Measurements from ENCODE around the gene HEY2. TPM values are rescaled to one million over a fixed set of nuclear protein-coding genes. Genes with fewer than 3 reads are reported as not detected.

The HEY2 gene
- total and polyA plus RNA-seq, 2 of the 8 experiments (the other 6 are each of a cell fraction or from before 2014, with no cell fraction given): 9.1 to 16.2 TPM

- peak overlapping the region in 1 of 4 experiments; percentile 30; a peak in 1 of 8 replicates for H3K4me3 ChIP-seq (ENCODE audit: extremely low read depth in 1 of 4, insufficient read depth in 2 of 4, low read depth in 3 of 4, low read length in 4 of 4)
- FAIRE-seq (no peak), DNase-seq (ENCODE audit: low read depth in 1 of 2, low spot score in 2 of 2) (no peak)
- H2BK120ac ChIP-seq (replicated peaks; ENCODE audit: low read depth, low read length): peak overlapping the region; percentile 36
- no peak overlapping the region for H3K9ac ChIP-seq (replicated peaks in 1 of 4; ENCODE audit: extremely low read depth in 1 of 4, low read depth in 3 of 4, low read length in 3 of 4)
- no peak overlapping the region for H3K56ac ChIP-seq (replicated peaks; ENCODE audit: insufficient read length, low read depth, low read length)
- peaks cover 0 to 6% (median 4%) of the 10 kb centered on the region in 4 experiments; a peak in 5 of 7 replicates for H3K4me1 ChIP-seq (replicated peaks in 1 of 4; ENCODE audit: control insufficient read depth in 3 of 4, insufficient read depth in 4 of 4, low read length in 3 of 4)
- H3K4me2 ChIP-seq (ENCODE audit: insufficient read depth in 1 of 2, low read depth in 2 of 2, low read length in 2 of 2): peak overlapping the region; percentile 14 to 66; a peak in 2 of 4 replicates
- H3K4ac ChIP-seq (replicated peaks; ENCODE audit: insufficient read length, low read depth, low read length): no peak overlapping the region
- no peaks in the 10 kb centered on the region for H3K27me3 ChIP-seq (replicated peaks in 1 of 4; ENCODE audit: control insufficient read depth in 3 of 4, extremely low read depth in 1 of 4, insufficient read depth in 3 of 4, low read length in 3 of 4)
- H3K79me2 ChIP-seq (ENCODE audit: control insufficient read depth in 1 of 2, insufficient read depth in 2 of 2, low read length in 2 of 2): peaks cover 0 to 44% of the 10 kb centered on the region in 2 experiments; a peak in 2 of 4 replicates
- H3K23me2 ChIP-seq (ENCODE audit: low read depth, low read length): no peaks in the 10 kb centered on the region
- no peak overlapping the region for H4K8ac ChIP-seq (ENCODE audit: extremely low read depth, insufficient read depth, low read length)
- no peak overlapping the region for H2AK5ac ChIP-seq (ENCODE audit: low read depth, low read length)
- H4K20me1 ChIP-seq (replicated peaks in 1 of 2; ENCODE audit: control insufficient read depth in 1 of 2, insufficient read depth in 2 of 2, low read length in 2 of 2): no peaks in the 10 kb centered on the region
- H3K79me1 ChIP-seq (ENCODE audit: low read depth, low read length): no peaks in the 10 kb centered on the region
- H4K91ac ChIP-seq (replicated peaks; ENCODE audit: insufficient read length, low read length): peak overlapping the region; percentile 79
- peaks cover 0 to 52% (median 14%) of the 10 kb centered on the region in 4 experiments; a peak in 4 of 8 replicates for H3K36me3 ChIP-seq (ENCODE audit: control insufficient read depth in 2 of 4, insufficient read depth in 4 of 4, low read length in 3 of 4)
- no peak overlapping the region for H2AFZ ChIP-seq (ENCODE audit: low read length)
- H3K27ac ChIP-seq (ENCODE audit: low read depth, low read length): peak overlapping the region; percentile 25; the same call in 1 of the 2 replicates
- H2BK20ac ChIP-seq (ENCODE audit: low read length): no peak overlapping the region
- H4K5ac ChIP-seq (ENCODE audit: insufficient read length, low read depth, low read length): peak overlapping the region; percentile 42
- H2BK15ac ChIP-seq (ENCODE audit: low read length): no peak overlapping the region
- H3K9me3 ChIP-seq (ENCODE audit: insufficient read depth in 2 of 2, low read depth in 1 of 2, low read length in 1 of 2): peaks cover 2 to 9% of the 10 kb centered on the region in 2 experiments; a peak in 3 of 4 replicates
- H2BK12ac ChIP-seq (ENCODE audit: low read depth, low read length): no peak overlapping the region
- TF ChIP-seq SIN3A (conservative IDR thresholded peaks at IDR 0.05 in 1 of 2, IDR thresholded peaks at IDR 0.05 in 1 of 2; ENCODE audit: low read depth in 1 of 2, low read length in 2 of 2): 0 out of 4 replicates have a peak, but pooled peaks of 1 of the 2 experiments have one; percentile 68
- 0 out of 2 replicates have a peak, but pooled peaks have one; percentile 3 for TF ChIP-seq MAFK (IDR thresholded peaks at IDR 0.05; ENCODE audit: low read depth, low read length)
- TF ChIP-seq ZNF274 (IDR thresholded peaks at IDR 0.05; ENCODE audit: borderline replicate concordance, extremely low read depth, low read length): no peak
- TF ChIP-seq ATF2 (IDR thresholded peaks at IDR 0.05; ENCODE audit: low read length): 0 out of 2 replicates have a peak, but pooled peaks have one; percentile 16
- WGBS, 2 experiments (ENCODE audit: extremely low coverage in 1 of 2, insufficient coverage in 1 of 2, insufficient read length in 1 of 2, insufficient replicate concordance in 2 of 2, low coverage in 1 of 2, low lambda C conversion rate in 2 of 2, missing lambda C conversion rate in 1 of 2): 45% methylated on average over 1 of the region's 1 CpG; no CpG with 5 or more reads in 1 of the 2 experiments
- no peak overlapping the region for H3K23ac ChIP-seq (ENCODE audit: insufficient read length)
- H3K14ac ChIP-seq (ENCODE audit: insufficient read length): no peak overlapping the region
- CTCF ChIA-PET (ENCODE audit: partially characterized antibody): no interaction called here
- H3K18ac ChIP-seq (ENCODE audit: extremely low read depth, low read length): peak overlapping the region; percentile 48
- H2BK5ac ChIP-seq (ENCODE audit: low read depth, low read length): peak overlapping the region; percentile 9; the same call in 1 of the 2 replicates
- POLR2A ChIA-PET (ENCODE audit: partially characterized antibody): interaction anchor here (1.0 to 2.5 kb wide), 11 partner anchors 9 to 58 kb away, joined by 3 to 21 read pairs (median 4); partner anchors contain the start of gene HEY2
Observed at GRCh38 chr6:125701354-125701668, 48.1 kb upstream of the HEY2 start.

Measured in H1 (cell line).